HCT116 (cell line): Measurements from ENCODE around the gene CFAP45. TPM values are rescaled to one million over a fixed set of nuclear protein-coding genes. Genes with fewer than 3 reads are reported as not detected.
"Not testable (repeated sequence)": the region's sequence is repeated elsewhere in the genome, so short reads cannot be mapped to it uniquely, and the experiment has no call there.

Experiments
- ATAC-seq: fragments of 200-7000 bp; cut with Tn5 transposase; 2 replicates; pipeline ENCODE4 v1.9.1; 2020; ENCODE audit warnings: mild to moderate bottlenecking, moderate library complexity
- BruUV-seq: library from RNA; stranded (reverse); fragments of 400-500 nt; replicated peaks from 2 replicates; lab custom pipeline; 2021; lab: Mats Ljungman, UMichigan
- CTCF ChIA-PET: fragments of 300-600 bp; sonication (Branson Sonifier 250); formaldehyde crosslinking; loops from one replicate; lab custom pipeline; 2021; ENCODE audit warnings: antibody characterized with exemption; lab: Charles Lee
- POLR2A ChIA-PET: fragments of 300-600, 350-600 bp; sonication (Branson Sonifier 250); formaldehyde crosslinking; loops from one replicate; lab custom pipeline; 2021; ENCODE audit warnings: antibody characterized with exemption; lab: Charles Lee
- RAD21 ChIA-PET, 2 experiments: fragments of 300-600 bp; sonication (Branson Sonifier 250); formaldehyde crosslinking; loops; one replicate each; lab custom pipeline; 2023; ENCODE audit warnings: low total read pairs in 2 of 2; ENCODE audit not compliant: uncharacterized antibody in 2 of 2, unreplicated experiment in 2 of 2, low non-redundant PET in 1 of 2; lab: Charles Lee
- DNase-seq: peaks from one replicate; pipeline ENCODE4 v3.0.0-alpha.2; 2010; ENCODE audit warnings: low read depth, low spot score
- H2AFZ ChIP-seq: fragments of 200-600 bp; shearing (Covaris generic), sonication (generic); 2 replicates; pipeline ENCODE4 v1.6.1; 2017; ENCODE audit warnings: low read depth, mixed run types, mixed read lengths, antibody characterized with exemption, low read length; ENCODE audit not compliant: poor library complexity, severe bottlenecking
- H3K27ac ChIP-seq: 2 replicates; pipeline ENCODE4 v1.5.1; 2012; ENCODE audit warnings: low read depth, low read length
- H3K27me3 ChIP-seq: fragments of 200-600 bp; sonication (generic); 2 replicates; pipeline ENCODE4 v1.6.1; 2016; ENCODE audit warnings: mixed run types, low read length, mixed read lengths; ENCODE audit not compliant: insufficient read depth
- H3K36me3 ChIP-seq, 2 experiments: fragments of 200-500 bp in 1 of 2; fragments of 200-600 bp in 1 of 2; sonication (Bioruptor generic) in 1 of 2; sonication (generic) in 1 of 2; 2 replicates each; pipeline versions ENCODE4 v1.5.1 to v1.6.1; 2014 to 2016; ENCODE audit warnings: low read length in 2 of 2, inconsistent platforms in 1 of 2, mixed read lengths in 1 of 2, mixed run types in 1 of 2; ENCODE audit not compliant: insufficient read depth in 2 of 2, control insufficient read depth in 1 of 2
- H3K4me1 ChIP-seq, 2 experiments: fragments of 200-600 bp in 1 of 2; sonication (generic) in 1 of 2; 2 replicates each; pipeline versions ENCODE4 v1.5.1 to v1.6.1; 2012 to 2017; ENCODE audit warnings: low read length in 2 of 2, inconsistent platforms in 1 of 2, mild to moderate bottlenecking in 1 of 2, mixed read lengths in 1 of 2, mixed run types in 1 of 2, moderate library complexity in 1 of 2; ENCODE audit not compliant: insufficient read depth in 2 of 2, control insufficient read depth in 1 of 2
- H3K4me2 ChIP-seq: fragments of 200-600 bp; sonication (generic); 2 replicates; pipeline ENCODE4 v1.6.1; 2017; ENCODE audit warnings: mixed run types, low read length, mixed read lengths
- H3K4me3 ChIP-seq, 2 experiments: fragments of 200-600 bp in 1 of 2; sonication (generic) in 1 of 2; replicated peaks in 1 of 2; 2 replicates each; pipeline ENCODE4 v1.5.1; 2011 to 2016; ENCODE audit warnings: low read length in 2 of 2, control low read depth in 1 of 2, low read depth in 1 of 2, mild to moderate bottlenecking in 1 of 2, mixed read lengths in 1 of 2, mixed run types in 1 of 2
- H3K79me2 ChIP-seq: fragments of 200-600 bp; sonication (generic); 2 replicates; pipeline ENCODE4 v1.6.1; 2017; ENCODE audit warnings: mild to moderate bottlenecking, mixed run types, low read length, moderate library complexity, mixed read lengths; ENCODE audit not compliant: insufficient read depth
- H3K9ac ChIP-seq: fragments of 200-600 bp; sonication (generic); 2 replicates; pipeline ENCODE4 v1.6.1; 2016; ENCODE audit warnings: low read length, mixed read lengths
- H3K9me2 ChIP-seq: fragments of 200-600 bp; sonication (generic), shearing (Covaris generic); 2 replicates; pipeline ENCODE4 v1.6.1; 2017; ENCODE audit warnings: mixed run types, mild to moderate bottlenecking, moderate library complexity; ENCODE audit not compliant: insufficient read depth
- H3K9me3 ChIP-seq, 2 experiments: fragments of 200-500 bp in 1 of 2; fragments of 200-600 bp in 1 of 2; sonication (Bioruptor generic) in 1 of 2; sonication (generic) in 1 of 2; 2 replicates each; pipeline ENCODE4 v1.6.1; 2014 to 2017; ENCODE audit warnings: low read length in 2 of 2, mixed read lengths in 2 of 2, inconsistent platforms in 1 of 2, low read depth in 1 of 2, mild to moderate bottlenecking in 1 of 2, mixed run types in 1 of 2, moderate library complexity in 1 of 2; ENCODE audit not compliant: control insufficient read depth in 1 of 2, insufficient read depth in 1 of 2
- H4K20me1 ChIP-seq: fragments of 200-600 bp; sonication (generic), shearing (Covaris generic); 2 replicates; pipeline ENCODE4 v1.6.1; 2017; ENCODE audit warnings: mixed run types, mild to moderate bottlenecking, moderate library complexity; ENCODE audit not compliant: insufficient read depth
- EZH2phosphoT487 ChIP-seq: fragments of 200-600 bp; IDR thresholded peaks from 2 replicates; pipeline ENCODE4 v1.6.1; 2018; ENCODE audit warnings: antibody characterized with exemption, borderline replicate concordance
- YY1 ChIP-seq: IDR thresholded peaks from 2 replicates; pipeline ENCODE4 v1.6.1; 2011; ENCODE audit warnings: low read length, low read depth, moderate library complexity, mild to moderate bottlenecking; ENCODE audit not compliant: insufficient replicate concordance; ENCODE audit errors: extremely low read depth
- intact Hi-C: fragments of 100-400 bp; cut with micrococcal nuclease; formaldehyde crosslinking; loops from 2 replicates; pipeline ENCODE4 v1.10.0; 2022
- total RNA-seq: library from RNA; stranded (reverse); gene quantifications from one replicate; pipeline ENCODE4 v1.2.1, GENCODE V29; 2021; ENCODE audit not compliant: unreplicated experiment
- TF ChIP-seq, protein P1 (sequence below), 3 experiments: fragments of 200-600 bp in 1 of 3; sonication (generic) in 1 of 3; IDR thresholded peaks in 2 of 3; conservative IDR thresholded peaks in 1 of 3; 2 replicates each; pipeline ENCODE4 v1.5.1; 2012 to 2017; ENCODE audit warnings: low read depth in 2 of 3, low read length in 2 of 3, antibody characterized with exemption in 1 of 3, borderline replicate concordance in 1 of 3, control low read depth in 1 of 3, mild to moderate bottlenecking in 1 of 3, mixed read lengths in 1 of 3, mixed run types in 1 of 3, moderate library complexity in 1 of 3; ENCODE audit not compliant: insufficient read depth in 1 of 3

The CFAP45 gene
- total RNA-seq, 1 experiment from 2014 or later = 0.59 TPM

DNA sequence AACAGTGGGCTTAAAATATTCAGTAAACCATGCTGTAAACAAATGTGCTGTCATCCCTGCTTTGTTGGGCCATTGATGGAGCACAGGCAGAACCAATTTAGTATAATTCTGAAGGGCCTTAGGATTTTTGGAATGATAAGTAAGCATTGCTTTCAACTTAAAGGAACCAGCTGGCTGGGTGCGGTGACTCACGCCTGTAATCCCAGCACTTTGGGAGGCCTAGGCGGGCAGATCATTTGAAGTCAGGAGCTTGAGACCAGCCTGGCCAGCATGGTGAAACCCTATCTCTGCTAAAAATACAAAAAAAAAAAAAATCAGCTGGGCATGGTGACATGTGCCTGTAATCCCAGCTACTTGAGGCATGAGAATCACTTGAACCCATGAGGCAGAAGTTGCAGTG is 4.1 kb upstream of the CFAP45 start:
- H3K36me3 ChIP-seq, H3K4me3 ChIP-seq, H3K9me3 ChIP-seq, H4K20me1 ChIP-seq, intact Hi-C loops, H3K9me2 ChIP-seq, DNase-seq, H3K27me3 ChIP-seq, BruUV-seq, ATAC-seq, H2AFZ ChIP-seq, H3K9ac ChIP-seq, POLR2A ChIA-PET, H3K79me2 ChIP-seq, H3K27ac ChIP-seq, RAD21 ChIA-PET, H3K4me2 ChIP-seq: not testable (repeated sequence)
- CTCF ChIA-PET = interaction anchor here (0.8 to 1.2 kb wide), 3 partner anchors 102 to 175 kb away, joined by 3 read pairs; no protein-coding TSS in a partner anchor
- H3K4me1 ChIP-seq = peaks cover 19 to 24% of the 10 kb centered on the region in 2 experiments

DNA sequence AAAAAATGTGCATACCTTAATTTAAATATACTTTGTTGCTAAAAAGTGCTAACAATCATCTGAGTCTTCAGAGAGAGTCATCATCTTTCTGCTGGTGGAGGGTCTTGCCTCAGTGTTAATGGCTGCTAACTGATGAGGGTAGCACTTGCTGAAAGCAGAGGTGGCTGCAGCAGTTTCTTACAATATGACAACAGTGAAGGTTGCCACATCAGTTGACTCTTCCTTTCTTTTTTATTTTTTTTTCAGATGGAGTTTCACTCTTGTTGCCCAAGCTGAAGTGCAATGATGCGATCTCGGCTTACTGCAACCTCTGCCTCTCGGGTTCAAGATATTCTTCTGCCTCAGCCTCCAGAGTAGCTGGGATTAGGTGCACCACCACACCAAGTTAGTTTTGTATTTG is 2.6 kb upstream of the CFAP45 start:
- CTCF ChIA-PET = interaction anchor here (1.8 kb wide), 1 partner anchor 105 kb away, joined by 6 read pairs; no protein-coding TSS in a partner anchor

More for the DNA sequence above, 2.6 kb upstream of the CFAP45 start:
- Histone ChIP-seq H3K27ac (no peak overlapping the region), H3K9me3 (no peaks in the 10 kb centered on the region; a peak in 1 of 4 replicates), H3K4me3 (no peak overlapping the region), H3K4me1 (peaks cover 19 to 24% of the 10 kb centered on the region in 2 experiments), H3K79me2 (no peaks in the 10 kb centered on the region), H4K20me1 (no peaks in the 10 kb centered on the region), H3K4me2 (no peak overlapping the region), H2AFZ (no peak overlapping the region), H3K36me3 (no peaks in the 10 kb centered on the region), H3K9ac (no peak overlapping the region), H3K9me2 (no peaks in the 10 kb centered on the region), H3K27me3 (no peaks in the 10 kb centered on the region)
- ATAC-seq (no peak), DNase-seq (no peak)
- intact Hi-C loops = no loop called here
- BruUV-seq = no TSS peak
- ChIA-PET POLR2A (no interaction called here), RAD21 (no interaction called here)
- TF ChIP-seq YY1 = no peak
- TF ChIP-seq, protein P1, sequence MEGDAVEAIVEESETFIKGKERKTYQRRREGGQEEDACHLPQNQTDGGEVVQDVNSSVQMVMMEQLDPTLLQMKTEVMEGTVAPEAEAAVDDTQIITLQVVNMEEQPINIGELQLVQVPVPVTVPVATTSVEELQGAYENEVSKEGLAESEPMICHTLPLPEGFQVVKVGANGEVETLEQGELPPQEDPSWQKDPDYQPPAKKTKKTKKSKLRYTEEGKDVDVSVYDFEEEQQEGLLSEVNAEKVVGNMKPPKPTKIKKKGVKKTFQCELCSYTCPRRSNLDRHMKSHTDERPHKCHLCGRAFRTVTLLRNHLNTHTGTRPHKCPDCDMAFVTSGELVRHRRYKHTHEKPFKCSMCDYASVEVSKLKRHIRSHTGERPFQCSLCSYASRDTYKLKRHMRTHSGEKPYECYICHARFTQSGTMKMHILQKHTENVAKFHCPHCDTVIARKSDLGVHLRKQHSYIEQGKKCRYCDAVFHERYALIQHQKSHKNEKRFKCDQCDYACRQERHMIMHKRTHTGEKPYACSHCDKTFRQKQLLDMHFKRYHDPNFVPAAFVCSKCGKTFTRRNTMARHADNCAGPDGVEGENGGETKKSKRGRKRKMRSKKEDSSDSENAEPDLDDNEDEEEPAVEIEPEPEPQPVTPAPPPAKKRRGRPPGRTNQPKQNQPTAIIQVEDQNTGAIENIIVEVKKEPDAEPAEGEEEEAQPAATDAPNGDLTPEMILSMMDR (IDR thresholded peaks at IDR 0.05 in 2 of 3, conservative IDR thresholded peaks at IDR 0.05 in 1 of 3; ENCODE audit: borderline replicate concordance in 1 of 3, insufficient read depth in 1 of 3, low read depth in 2 of 3, low read length in 2 of 3) = no peak
- no peak for TF ChIP-seq EZH2phosphoT487
